H1 (cell line): ENCODE results near the gene ZSCAN10. TPM values are rescaled to one million over a fixed set of nuclear protein-coding genes. Genes with fewer than 3 reads are reported as not detected.
A peak's percentile ranks its signal among the peaks of the same experiment; 100 is the strongest.

Source experiments
- CTCF ChIA-PET: fragments of 300-600 bp; sonication (Branson Sonifier 250); formaldehyde crosslinking; loops from one replicate; lab custom pipeline; 2021; ENCODE audit not compliant: partially characterized antibody; lab: Charles Lee
- POLR2A ChIA-PET: fragments of 300-600 bp; sonication (Branson Sonifier 250); formaldehyde crosslinking; loops from one replicate; lab custom pipeline; 2021; ENCODE audit warnings: inconsistent platforms; ENCODE audit not compliant: partially characterized antibody; lab: Charles Lee
- DNase-seq, 2 experiments: peaks; one replicate each; pipeline versions ENCODE4 v3.0.0 to v3.0.0-alpha.2; 2010 to 2022; ENCODE audit warnings: low spot score in 2 of 2, low read depth in 1 of 2, mixed read lengths in 1 of 2
- FAIRE-seq: peaks from 2 replicates; lab custom pipeline; 2011; peaks lifted over from hg19 to GRCh38; lab: Jason Lieb, UNC
- H2AFZ ChIP-seq: 2 replicates; pipeline ENCODE4 v1.8.1; 2012; ENCODE audit warnings: low read length, inconsistent platforms
- H2AK5ac ChIP-seq: 2 replicates; pipeline ENCODE4 v1.6.1; 2013; ENCODE audit warnings: low read depth, low read length
- H2BK120ac ChIP-seq: replicated peaks from 2 replicates; pipeline ENCODE3; 2013; ENCODE audit warnings: low read depth, low read length, inconsistent platforms
- H2BK12ac ChIP-seq: 2 replicates; pipeline ENCODE4 v1.6.1; 2013; ENCODE audit warnings: low read depth, low read length
- H2BK15ac ChIP-seq: 2 replicates; pipeline ENCODE4 v1.6.1; 2013; ENCODE audit warnings: low read length
- H2BK20ac ChIP-seq: 2 replicates; pipeline ENCODE4 v1.6.1; 2013; ENCODE audit warnings: low read length
- H2BK5ac ChIP-seq: 2 replicates; pipeline ENCODE4 v1.6.1; 2013; ENCODE audit warnings: low read depth, low read length
- H3K14ac ChIP-seq: 2 replicates; pipeline ENCODE4 v1.6.1; 2013; ENCODE audit warnings: inconsistent platforms; ENCODE audit not compliant: insufficient read length
- H3K18ac ChIP-seq: 2 replicates; pipeline ENCODE4 v1.6.1; 2013; ENCODE audit warnings: low read length; ENCODE audit errors: extremely low read depth
- H3K23ac ChIP-seq: 2 replicates; pipeline ENCODE4 v1.6.1; 2013; ENCODE audit warnings: inconsistent platforms; ENCODE audit not compliant: insufficient read length
- H3K23me2 ChIP-seq: 2 replicates; pipeline ENCODE4 v1.6.1; 2013; ENCODE audit warnings: low read depth, low read length
- H3K27ac ChIP-seq: 2 replicates; pipeline ENCODE4 v1.6.1; 2011; ENCODE audit warnings: low read depth, low read length, inconsistent platforms
- H3K27me3 ChIP-seq, 4 experiments: replicated peaks in 1 of 4; 1 replicate in 1 of 4; 2 replicates in 3 of 4; pipeline versions ENCODE4 v1.6.1 to v1.8.1; 2011 to 2013; ENCODE audit warnings: low read length in 3 of 4, mild to moderate bottlenecking in 3 of 4, inconsistent platforms in 2 of 4, mixed read lengths in 2 of 4, moderate library complexity in 1 of 4; ENCODE audit not compliant: control insufficient read depth in 3 of 4, insufficient read depth in 3 of 4; ENCODE audit errors: extremely low read depth in 1 of 4
- H3K36me3 ChIP-seq, 4 experiments: 2 replicates each; pipeline versions ENCODE4 v1.6.1 to v1.8.1; 2011 to 2013; ENCODE audit warnings: mild to moderate bottlenecking in 4 of 4, low read length in 3 of 4, moderate library complexity in 2 of 4, control low read depth in 1 of 4, inconsistent platforms in 1 of 4; ENCODE audit not compliant: insufficient read depth in 4 of 4, control insufficient read depth in 2 of 4
- H3K4ac ChIP-seq: replicated peaks from 2 replicates; pipeline ENCODE3; 2013; ENCODE audit warnings: low read length, low read depth, mixed read lengths, inconsistent platforms; ENCODE audit not compliant: insufficient read length
- H3K4me1 ChIP-seq, 4 experiments: replicated peaks in 1 of 4; 1 replicate in 1 of 4; 2 replicates in 3 of 4; pipeline versions ENCODE4 v1.6.1 to v1.8.1; 2011 to 2013; ENCODE audit warnings: low read length in 3 of 4, inconsistent platforms in 2 of 4, mixed read lengths in 1 of 4; ENCODE audit not compliant: insufficient read depth in 4 of 4, control insufficient read depth in 3 of 4
- H3K4me2 ChIP-seq, 2 experiments: 2 replicates each; pipeline versions ENCODE4 v1.6.1 to v1.8.1; 2011 to 2013; ENCODE audit warnings: low read depth in 2 of 2, low read length in 2 of 2, control low read depth in 1 of 2, inconsistent platforms in 1 of 2, mild to moderate bottlenecking in 1 of 2; ENCODE audit not compliant: insufficient read depth in 1 of 2
- H3K4me3 ChIP-seq, 4 experiments: fragments of 200-600, 300-600 bp in 1 of 4; sonication (generic), shearing (Covaris generic), sonication (Bioruptor Twin) in 1 of 4; 2 replicates each; pipeline versions ENCODE4 v1.5.1 to v1.8.1; 2011 to 2016; ENCODE audit warnings: low read length in 4 of 4, low read depth in 3 of 4, control low read depth in 2 of 4, inconsistent platforms in 2 of 4, mild to moderate bottlenecking in 2 of 4, mixed read lengths in 1 of 4, moderate library complexity in 1 of 4; ENCODE audit not compliant: insufficient read depth in 2 of 4; ENCODE audit errors: extremely low read depth in 1 of 4
- H3K56ac ChIP-seq: replicated peaks from 2 replicates; pipeline ENCODE3; 2013; ENCODE audit warnings: low read depth, mild to moderate bottlenecking, mixed read lengths, low read length, inconsistent platforms; ENCODE audit not compliant: insufficient read length
- H3K79me1 ChIP-seq: 2 replicates; pipeline ENCODE4 v1.6.1; 2013; ENCODE audit warnings: low read depth, low read length, control low read depth
- H3K79me2 ChIP-seq, 2 experiments: 2 replicates each; pipeline versions ENCODE4 v1.6.1 to v1.8.1; 2012 to 2013; ENCODE audit warnings: low read length in 2 of 2, mild to moderate bottlenecking in 2 of 2, inconsistent platforms in 1 of 2; ENCODE audit not compliant: insufficient read depth in 2 of 2, control insufficient read depth in 1 of 2
- H3K9ac ChIP-seq, 4 experiments: replicated peaks in 1 of 4; 1 replicate in 1 of 4; 2 replicates in 3 of 4; pipeline versions ENCODE4 v1.6.1 to v1.8.1; 2011 to 2013; ENCODE audit warnings: low read depth in 3 of 4, low read length in 3 of 4, control low read depth in 2 of 4, mild to moderate bottlenecking in 2 of 4, moderate library complexity in 2 of 4, inconsistent platforms in 1 of 4; ENCODE audit errors: extremely low read depth in 1 of 4
- H3K9me3 ChIP-seq, 2 experiments: 2 replicates each; pipeline versions ENCODE4 v1.6.1 to v1.8.1; 2012 to 2013; ENCODE audit warnings: mild to moderate bottlenecking in 2 of 2, moderate library complexity in 2 of 2, control low read depth in 1 of 2, inconsistent platforms in 1 of 2, low read depth in 1 of 2, low read length in 1 of 2, mixed read lengths in 1 of 2; ENCODE audit not compliant: insufficient read depth in 2 of 2
- H4K20me1 ChIP-seq, 2 experiments: replicated peaks in 1 of 2; 2 replicates each; pipeline versions ENCODE3 to v1.8.1; 2011 to 2013; ENCODE audit warnings: inconsistent platforms in 2 of 2, low read length in 2 of 2, mild to moderate bottlenecking in 1 of 2; ENCODE audit not compliant: insufficient read depth in 2 of 2, control insufficient read depth in 1 of 2
- H4K5ac ChIP-seq: 2 replicates; pipeline ENCODE4 v1.6.1; 2013; ENCODE audit warnings: low read length, low read depth, mixed read lengths, inconsistent platforms; ENCODE audit not compliant: insufficient read length
- H4K8ac ChIP-seq: 2 replicates; pipeline ENCODE4 v1.8.0; 2013; ENCODE audit warnings: mild to moderate bottlenecking, moderate library complexity, low read length, inconsistent platforms; ENCODE audit not compliant: insufficient read depth; ENCODE audit errors: extremely low read depth
- H4K91ac ChIP-seq: replicated peaks from 2 replicates; pipeline ENCODE3; 2013; ENCODE audit warnings: low read length, mixed read lengths, inconsistent platforms; ENCODE audit not compliant: insufficient read length
- BACH1 ChIP-seq: IDR thresholded peaks from 2 replicates; pipeline ENCODE4 v1.6.1; 2012; ENCODE audit warnings: low read length, improper control_type of control experiment
- POLR2A ChIP-seq, 2 experiments: IDR thresholded peaks; 1 replicate in 1 of 2; 2 replicates in 1 of 2; pipeline ENCODE4 v1.6.1; 2011; ENCODE audit warnings: low read depth in 2 of 2, low read length in 2 of 2, mild to moderate bottlenecking in 2 of 2; ENCODE audit errors: control extremely low read depth in 1 of 2
- RBBP5 ChIP-seq: IDR thresholded peaks from 2 replicates; pipeline ENCODE4 v1.7.1; 2012; ENCODE audit warnings: low read depth, mild to moderate bottlenecking, inconsistent platforms, low read length, moderate library complexity, borderline replicate concordance
- RNF2 ChIP-seq: fragments of 200-900, 300-1000 bp; sonication (generic); IDR thresholded peaks from 2 replicates; pipeline ENCODE4 v1.7.1; 2016; ENCODE audit warnings: borderline replicate concordance, low read depth, mild to moderate bottlenecking, antibody characterized with exemption, low read length; ENCODE audit not compliant: poor library complexity, severe bottlenecking; ENCODE audit errors: missing control alignments
- SP1 ChIP-seq: IDR thresholded peaks from 2 replicates; pipeline ENCODE4 v1.6.1; 2011; ENCODE audit warnings: low read depth, low read length
- TAF7 ChIP-seq: optimal IDR thresholded peaks from 2 replicates; pipeline ENCODE3; 2011; ENCODE audit warnings: low read depth, mild to moderate bottlenecking, inconsistent platforms, low read length, moderate library complexity, borderline replicate concordance
- TCF12 ChIP-seq: IDR thresholded peaks from 2 replicates; pipeline ENCODE4 v1.6.1; 2011; ENCODE audit warnings: low read depth, mild to moderate bottlenecking, low read length
- USF2 ChIP-seq: IDR thresholded peaks from 2 replicates; pipeline ENCODE4 v1.6.1; 2011; ENCODE audit warnings: low read length, improper control_type of control experiment
- YY1 ChIP-seq: IDR thresholded peaks from 2 replicates; pipeline ENCODE4 v1.6.1; 2011; ENCODE audit warnings: low read depth, mild to moderate bottlenecking, low read length
- WGBS, 2 experiments: shearing (Covaris generic) in 1 of 2; methylation state at CpG; one replicate each; pipeline versions ENCODE4 v1.1.6 to v1.1.7; 2013 to 2015; ENCODE audit warnings: low lambda C conversion rate in 2 of 2, mixed read lengths in 2 of 2, inconsistent platforms in 1 of 2, low coverage in 1 of 2, missing lambda C conversion rate in 1 of 2; ENCODE audit not compliant: insufficient replicate concordance in 2 of 2, insufficient coverage in 1 of 2, insufficient read length in 1 of 2; ENCODE audit errors: extremely low coverage in 1 of 2, missing lambda C conversion rate in 1 of 2; 5-methylcytosine and 5-hydroxymethylcytosine counted together
- polyA plus RNA-seq, 7 experiments: library from polyadenylated mRNA; depleted of rRNA in 3 of 7; stranded (reverse) in 5 of 7; unstranded in 2 of 7; fragments of >200 nt in 5 of 7; fragments of 200-250 nt in 2 of 7; gene quantifications; 1 replicate in 5 of 7; 2 replicates in 1 of 7; 4 replicates in 1 of 7; pipeline versions ENCODE4 v1.2.1 to v1.2.3, GENCODE V29; 2011 to 2013; ENCODE audit warnings: missing spikeins in 2 of 7, mixed read lengths in 2 of 7
- total RNA-seq: library from RNA; stranded (reverse); fragmentation: NEBNext Ultra II Directional; extraction: Animal tissue kit (Norgen Biotek cat#: 25700); gene quantifications from 2 replicates; pipeline ENCODE4 v1.2.1, GENCODE V29; 2021
- TF ChIP-seq, protein P1 (sequence below): IDR thresholded peaks from 2 replicates; pipeline ENCODE4 v1.6.1; 2012; ENCODE audit warnings: inconsistent platforms

ZSCAN10 gene
- total and polyA plus RNA-seq, 2 of the 8 experiments (the other 6 are each of a cell fraction or from before 2014, with no cell fraction given): 209 to 314 TPM

- Histone ChIP-seq H3K79me2 (peaks cover 11 to 43% of the 10 kb centered on the region in 2 experiments; a peak in 3 of 4 replicates), H3K56ac (peak overlapping the region; percentile 47), H4K8ac (no peak overlapping the region), H2BK5ac (peak overlapping the region; percentile 99), H2AFZ (no peak overlapping the region), H3K9ac (peak overlapping the region in 3 of 4 experiments; percentile 58 to 88 (median 86); a peak in 6 of 7 replicates), H3K36me3 (peaks cover 0 to 9% (median 0%) of the 10 kb centered on the region in 4 experiments; a peak in 2 of 8 replicates), H3K23me2 (peaks cover 20% of the 10 kb centered on the region), H2AK5ac (no peak overlapping the region; the same call in 1 of the 2 replicates), H3K18ac (peak overlapping the region; percentile 100), H4K20me1 (peaks cover 0 to 4% of the 10 kb centered on the region in 2 experiments), H2BK120ac (peak overlapping the region; percentile 2), H2BK20ac (0 out of 2 replicates have a peak overlapping the region, but pooled peaks have one; percentile 37), H4K91ac (peak overlapping the region; percentile 32), H3K27me3 (no peaks in the 10 kb centered on the region), H2BK15ac (peak overlapping the region; percentile 0; the same call in 1 of the 2 replicates), H3K23ac (no peak overlapping the region), H3K4me2 (peak overlapping the region; percentile 82 to 94), H3K14ac (peak overlapping the region; percentile 2), H3K79me1 (peaks cover 4% of the 10 kb centered on the region; the same call in 1 of the 2 replicates), H3K27ac (peak overlapping the region; percentile 93), H3K4me1 (peaks cover 14 to 30% (median 16%) of the 10 kb centered on the region in 4 experiments), H4K5ac (peak overlapping the region; percentile 87), H3K9me3 (no peaks in the 10 kb centered on the region), H3K4ac (peak overlapping the region; percentile 54), H3K4me3 (peak overlapping the region; percentile 67 to 96 (median 88)), H2BK12ac (peak overlapping the region; percentile 64)
- 2% methylated on average over 5 of the region's 5 CpGs; no CpG with 5 or more reads in 1 of the 2 experiments for WGBS, 2 experiments
- TF ChIP-seq YY1: peak; percentile 83; the same call in 1 of the 2 replicates
- TF ChIP-seq BACH1: no peak
- TF ChIP-seq SP1: no peak
- peak in 1 of 2 experiments; percentile 47; a peak in 2 of 3 replicates for TF ChIP-seq POLR2A (IDR thresholded peaks at IDR 0.05; ENCODE audit: control extremely low read depth in 1 of 2, low read depth in 2 of 2, low read length in 2 of 2)
- peak; percentile 6 for TF ChIP-seq TAF7
- no peak for TF ChIP-seq USF2
- TF ChIP-seq, protein P1, sequence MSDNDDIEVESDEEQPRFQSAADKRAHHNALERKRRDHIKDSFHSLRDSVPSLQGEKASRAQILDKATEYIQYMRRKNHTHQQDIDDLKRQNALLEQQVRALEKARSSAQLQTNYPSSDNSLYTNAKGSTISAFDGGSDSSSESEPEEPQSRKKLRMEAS: 0 out of 2 replicates have a peak, but pooled peaks have one; percentile 13
- no peak for TF ChIP-seq RNF2
- no peak for TF ChIP-seq TCF12
- TF ChIP-seq RBBP5: 0 out of 2 replicates have a peak, but pooled peaks have one; percentile 36
- no peak for DNase-seq
- FAIRE-seq: no peak
- ChIA-PET POLR2A (interaction anchor here (0.7 to 15.4 kb wide), 35 partner anchors 10 to 184 kb away, joined by 3 to 169 read pairs (median 13); partner anchors contain the start of genes CLDN6, CLDN9, HCFC1R1 and IL32), CTCF (interaction anchor here (0.5 to 36.8 kb wide), 14 partner anchors 12 to 77 kb away, joined by 3 to 619 read pairs (median 8); partner anchors contain the start of genes ZNF205 and ZNF213)
Observed at GRCh38 chr16:3099395-3099731, 269 bp upstream of the ZSCAN10 start.
